ENCODE results near the gene CZIB. TPM values are rescaled to one million over a fixed set of nuclear protein-coding genes. Genes with fewer than 3 reads are reported as not detected.

Gene CZIB
- total and polyA plus RNA-seq, 2 of the 4 experiments (the other 2 are of a cell fraction): 41.0 to 58.9 TPM

- Histone ChIP-seq H3K4me3 (ENCODE audit: insufficient read depth, low read depth, low read length) (peak overlapping the region; percentile 87), H3K9me1 (ENCODE audit: insufficient read depth, low read length) (peaks cover 4% of the 10 kb centered on the region; the same call in 1 of the 2 replicates), H3K23ac (ENCODE audit: low read depth, low read length) (peak overlapping the region; percentile 59), H3K27me3 (ENCODE audit: control insufficient read depth, insufficient read depth, low read length) (no peaks in the 10 kb centered on the region), H3K27ac (ENCODE audit: insufficient read depth, low read length) (peak overlapping the region; percentile 36; the same call in 1 of the 2 replicates), H2BK5ac (ENCODE audit: low read depth, low read length, poor library complexity, severe bottlenecking) (peak overlapping the region; percentile 36), H4K8ac (ENCODE audit: low read depth in 2 of 2, low read length in 2 of 2) (peak overlapping the region; percentile 96 to 99), H2AK9ac (replicated peaks; ENCODE audit: low read depth, low read length, poor library complexity) (peak overlapping the region; percentile 33), H2AK5ac (ENCODE audit: low read depth, low read length) (peak overlapping the region; percentile 88; the same call in 1 of the 2 replicates), H3K14ac (replicated peaks; ENCODE audit: low read depth, low read length) (peak overlapping the region; percentile 8; the same call in 1 of the 2 replicates), H3K4me2 (ENCODE audit: low read depth, low read length) (peak overlapping the region; percentile 100), H4K91ac (ENCODE audit: insufficient read depth, low read depth, low read length) (no peak overlapping the region), H2BK15ac (ENCODE audit: low read depth, low read length) (no peak overlapping the region), H2AFZ (replicated peaks; ENCODE audit: low read length, poor library complexity) (peak overlapping the region; percentile 88), H3K9me3 (ENCODE audit: control insufficient read depth, insufficient read depth, low read length) (no peaks in the 10 kb centered on the region), H3K4ac (ENCODE audit: low read depth, low read length) (peak overlapping the region; percentile 82), H3K18ac (ENCODE audit: low read depth, low read length) (no peak overlapping the region), H3K79me1 (ENCODE audit: low read depth in 1 of 2, low read length in 2 of 2) (peaks cover 31 to 43% of the 10 kb centered on the region in 2 experiments), H4K20me1 (ENCODE audit: insufficient read depth, low read length) (no peaks in the 10 kb centered on the region; the same call in 1 of the 2 replicates), H3K56ac (ENCODE audit: extremely low read depth, insufficient read depth, low read length) (no peak overlapping the region), H3K9ac (ENCODE audit: low read depth, low read length) (peak overlapping the region; percentile 71), H4K5ac (ENCODE audit: low read depth, low read length) (peak overlapping the region; percentile 89), H2BK20ac (ENCODE audit: low read depth, low read length) (no peak overlapping the region), H3K36me3 (ENCODE audit: control insufficient read depth, insufficient read depth, low read length) (peaks cover 12% of the 10 kb centered on the region), H2BK120ac (ENCODE audit: low read depth, low read length) (no peak overlapping the region), H3K4me1 (ENCODE audit: control insufficient read depth, insufficient read depth, low read length) (peaks cover 8% of the 10 kb centered on the region)
- ATAC-seq (ENCODE audit: low read depth) (no peak), DNase-seq (no peak)
- in situ Hi-C loops (cut with MboI; ENCODE audit: low sequenced_read_pairs) (no loop called here), dilution Hi-C loops (cut with HindIII; ENCODE audit: low sequenced_read_pairs, unreplicated experiment) (no loop called here), intact Hi-C loops (cut with micrococcal nuclease) (no loop called here)
- no TSS peak for BruUV-seq (replicated peaks)
- ChIA-PET POLR2A (ENCODE audit: unreplicated experiment) (interaction anchor here (0.6 to 0.8 kb wide), 2 partner anchors 15 to 299 kb away, joined by 4 to 25 read pairs; no protein-coding TSS in a partner anchor), CTCF (no interaction called here)
- TF ChIP-seq, protein P1, sequence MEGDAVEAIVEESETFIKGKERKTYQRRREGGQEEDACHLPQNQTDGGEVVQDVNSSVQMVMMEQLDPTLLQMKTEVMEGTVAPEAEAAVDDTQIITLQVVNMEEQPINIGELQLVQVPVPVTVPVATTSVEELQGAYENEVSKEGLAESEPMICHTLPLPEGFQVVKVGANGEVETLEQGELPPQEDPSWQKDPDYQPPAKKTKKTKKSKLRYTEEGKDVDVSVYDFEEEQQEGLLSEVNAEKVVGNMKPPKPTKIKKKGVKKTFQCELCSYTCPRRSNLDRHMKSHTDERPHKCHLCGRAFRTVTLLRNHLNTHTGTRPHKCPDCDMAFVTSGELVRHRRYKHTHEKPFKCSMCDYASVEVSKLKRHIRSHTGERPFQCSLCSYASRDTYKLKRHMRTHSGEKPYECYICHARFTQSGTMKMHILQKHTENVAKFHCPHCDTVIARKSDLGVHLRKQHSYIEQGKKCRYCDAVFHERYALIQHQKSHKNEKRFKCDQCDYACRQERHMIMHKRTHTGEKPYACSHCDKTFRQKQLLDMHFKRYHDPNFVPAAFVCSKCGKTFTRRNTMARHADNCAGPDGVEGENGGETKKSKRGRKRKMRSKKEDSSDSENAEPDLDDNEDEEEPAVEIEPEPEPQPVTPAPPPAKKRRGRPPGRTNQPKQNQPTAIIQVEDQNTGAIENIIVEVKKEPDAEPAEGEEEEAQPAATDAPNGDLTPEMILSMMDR (conservative IDR thresholded peaks at IDR 0.05; ENCODE audit: low read depth, low read length): no peak
- no peak for TF ChIP-seq NFE2L2 (IDR thresholded peaks at IDR 0.05; ENCODE audit: low read depth, low read length)
- TF ChIP-seq CHD1 (IDR thresholded peaks at IDR 0.05; ENCODE audit: low read depth, low read length): no peak
- TF ChIP-seq MXI1 (IDR thresholded peaks at IDR 0.05; ENCODE audit: borderline replicate concordance, low read depth, low read length): no peak
- no peak for TF ChIP-seq MAFK (IDR thresholded peaks at IDR 0.05; ENCODE audit: low read depth, low read length)
- no peak for TF ChIP-seq POLR2A (IDR thresholded peaks at IDR 0.05; ENCODE audit: low read depth, low read length)
- TF ChIP-seq MAZ (IDR thresholded peaks at IDR 0.05; ENCODE audit: borderline replicate concordance, low read depth, low read length): no peak
- TF ChIP-seq CEBPB (IDR thresholded peaks at IDR 0.05; ENCODE audit: low read depth, low read length): no peak
- no peak for TF ChIP-seq ELK1 (IDR thresholded peaks at IDR 0.05; ENCODE audit: borderline replicate concordance, low read depth, low read length)
- TF ChIP-seq SMC3 (IDR thresholded peaks at IDR 0.05; ENCODE audit: low read depth, low read length): no peak
- TF ChIP-seq USF2 (IDR thresholded peaks at IDR 0.05; ENCODE audit: low read depth, low read length): no peak
- TF ChIP-seq BHLHE40 (IDR thresholded peaks at IDR 0.05; ENCODE audit: low read depth, low read length): no peak
- no peak for TF ChIP-seq FOS (IDR thresholded peaks at IDR 0.05; ENCODE audit: low read depth, low read length)
- TF ChIP-seq RCOR1 (IDR thresholded peaks at IDR 0.05; ENCODE audit: insufficient replicate concordance, low read length): no peak
- WGBS, 2 experiments (ENCODE audit: extremely low coverage in 2 of 2, insufficient read length in 1 of 2): no CpG with 5 or more reads among the region's 8 CpGs
Measured at GRCh38 chr1:53237638-53238037, 17.2 kb upstream of the CZIB start.

All from IMR-90 (cell line).